BE2C (cell line): ENCODE measurements around the gene TNPO1.

Source experiments
- DNase-seq: peaks from one replicate; pipeline ENCODE4 v3.0.0-alpha.2; 2020
- H3K27me3 ChIP-seq: fragments of 250-450 bp; sonication (Bioruptor Pico); 2 replicates; pipeline ENCODE4 v1.5.1; 2020; ENCODE audit warnings: mild to moderate bottlenecking
- H3K36me3 ChIP-seq: fragments of 250-450 bp; sonication (Bioruptor Pico); 2 replicates; pipeline ENCODE4 v1.5.1; 2020; ENCODE audit warnings: mild to moderate bottlenecking
- H3K4me1 ChIP-seq: fragments of 250-450 bp; sonication (Bioruptor Pico); 2 replicates; pipeline ENCODE4 v1.5.1; 2020
- H3K4me3 ChIP-seq: 2 replicates; pipeline ENCODE4 v1.5.1; 2011; ENCODE audit warnings: low read depth, low read length
- H3K9me3 ChIP-seq: fragments of 250-450 bp; sonication (Bioruptor Pico); 2 replicates; pipeline ENCODE4 v1.5.1; 2020
- TF ChIP-seq, protein P1 (sequence below): IDR thresholded peaks from 2 replicates; pipeline ENCODE4 v1.5.1; 2012; ENCODE audit warnings: mild to moderate bottlenecking, low read depth, low read length

Gene TNPO1

DNA sequence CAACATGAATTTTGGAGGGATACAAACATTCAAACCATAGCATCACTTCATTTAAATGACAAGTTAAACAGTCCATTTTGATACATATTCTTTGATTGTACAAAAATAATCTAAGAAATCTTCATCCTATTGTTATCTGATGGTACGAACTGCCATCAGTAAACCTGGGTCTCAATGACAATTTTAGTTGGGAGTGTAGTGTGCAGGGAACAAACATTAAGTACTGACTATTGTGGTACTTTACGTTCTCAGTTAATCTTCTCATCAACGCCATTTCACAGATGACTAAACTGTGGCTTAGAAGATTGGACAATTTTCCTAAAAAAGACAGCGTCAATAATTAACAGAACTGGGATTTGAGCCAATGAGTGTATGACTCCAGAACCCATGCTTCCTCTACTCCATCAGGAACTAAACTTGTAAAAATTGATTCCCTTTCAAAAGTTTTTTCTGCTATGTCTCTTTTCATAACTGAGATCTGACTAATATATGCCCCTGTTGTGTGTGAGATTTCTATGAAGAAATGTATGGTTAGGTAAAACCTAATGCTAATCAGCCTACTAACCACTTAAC is 21.1 kb downstream of the TNPO1 start:
- H3K36me3 ChIP-seq, result no peaks in the 10 kb centered on the region; the same call in 1 of the 2 replicates
- no peak for DNase-seq

DNA sequence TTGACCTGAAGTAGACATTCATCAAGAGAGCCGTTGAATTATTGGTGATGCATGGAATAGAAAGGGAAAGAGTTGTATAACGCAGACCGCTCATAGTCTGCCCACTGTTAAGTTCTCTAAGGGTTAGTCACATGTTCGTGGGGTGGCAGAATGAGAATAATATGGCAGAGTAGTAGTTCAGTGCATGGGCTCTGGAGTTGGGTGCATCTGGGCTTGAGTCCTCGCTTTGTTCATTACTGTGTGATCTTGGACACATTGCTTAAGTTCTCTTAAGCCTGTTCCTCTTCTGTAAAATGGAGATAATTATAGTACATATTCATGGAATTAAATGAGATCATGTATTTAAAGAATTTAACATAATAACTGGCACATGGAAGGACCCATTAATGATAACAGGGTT is 23.6 kb downstream of the TNPO1 start:
- Histone ChIP-seq H3K4me1 (peaks cover 8% of the 10 kb centered on the region), H3K27me3 (no peaks in the 10 kb centered on the region), H3K36me3 (no peaks in the 10 kb centered on the region), H3K9me3 (no peaks in the 10 kb centered on the region), H3K4me3 (no peak overlapping the region)
- no peak for DNase-seq
- TF ChIP-seq, protein P1, sequence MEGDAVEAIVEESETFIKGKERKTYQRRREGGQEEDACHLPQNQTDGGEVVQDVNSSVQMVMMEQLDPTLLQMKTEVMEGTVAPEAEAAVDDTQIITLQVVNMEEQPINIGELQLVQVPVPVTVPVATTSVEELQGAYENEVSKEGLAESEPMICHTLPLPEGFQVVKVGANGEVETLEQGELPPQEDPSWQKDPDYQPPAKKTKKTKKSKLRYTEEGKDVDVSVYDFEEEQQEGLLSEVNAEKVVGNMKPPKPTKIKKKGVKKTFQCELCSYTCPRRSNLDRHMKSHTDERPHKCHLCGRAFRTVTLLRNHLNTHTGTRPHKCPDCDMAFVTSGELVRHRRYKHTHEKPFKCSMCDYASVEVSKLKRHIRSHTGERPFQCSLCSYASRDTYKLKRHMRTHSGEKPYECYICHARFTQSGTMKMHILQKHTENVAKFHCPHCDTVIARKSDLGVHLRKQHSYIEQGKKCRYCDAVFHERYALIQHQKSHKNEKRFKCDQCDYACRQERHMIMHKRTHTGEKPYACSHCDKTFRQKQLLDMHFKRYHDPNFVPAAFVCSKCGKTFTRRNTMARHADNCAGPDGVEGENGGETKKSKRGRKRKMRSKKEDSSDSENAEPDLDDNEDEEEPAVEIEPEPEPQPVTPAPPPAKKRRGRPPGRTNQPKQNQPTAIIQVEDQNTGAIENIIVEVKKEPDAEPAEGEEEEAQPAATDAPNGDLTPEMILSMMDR, result no peak

More for the DNA sequence above, 21.1 kb downstream of the TNPO1 start:
- Histone ChIP-seq H3K9me3 (no peaks in the 10 kb centered on the region), H3K27me3 (no peaks in the 10 kb centered on the region), H3K4me3 (no peak overlapping the region), H3K4me1 (peaks cover 11% of the 10 kb centered on the region)
- TF ChIP-seq, protein P1, result no peak

DNA sequence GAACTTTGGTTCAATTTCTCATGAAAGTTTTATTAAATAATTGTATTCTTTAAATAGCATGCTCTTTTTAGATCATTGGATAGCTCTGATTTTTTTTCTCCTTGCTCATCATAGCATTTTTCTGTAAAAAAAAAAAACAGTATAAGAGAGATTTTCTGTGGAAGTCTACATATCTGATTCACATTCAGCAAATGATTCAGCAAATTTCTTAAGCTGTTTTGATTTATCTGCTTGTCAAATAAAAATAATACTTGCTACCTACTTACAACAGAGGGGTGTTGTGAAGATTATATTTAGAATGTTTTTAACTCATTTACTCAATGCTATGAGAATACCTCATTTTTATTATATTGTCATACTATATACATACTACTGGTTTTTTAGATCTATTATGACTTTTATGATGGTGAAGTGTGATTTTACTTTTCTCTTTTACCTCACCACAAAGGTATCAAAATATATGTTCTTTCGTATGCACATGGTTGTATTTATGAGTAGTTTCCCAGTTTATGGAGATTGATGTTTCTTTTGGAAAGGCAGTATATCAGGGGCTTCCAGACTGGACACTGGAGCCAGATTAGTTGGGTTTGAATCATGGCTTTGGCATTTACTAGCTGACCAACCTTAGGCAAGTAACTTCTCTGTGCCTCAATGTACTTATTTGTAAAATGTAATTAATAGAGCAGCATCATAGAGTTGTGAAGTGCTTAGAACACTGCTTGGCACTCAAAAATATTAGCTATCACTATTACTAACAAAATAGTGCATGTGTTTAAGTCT is 25.5 kb downstream of the TNPO1 start:
- H3K9me3 ChIP-seq, result no peaks in the 10 kb centered on the region

DNA sequence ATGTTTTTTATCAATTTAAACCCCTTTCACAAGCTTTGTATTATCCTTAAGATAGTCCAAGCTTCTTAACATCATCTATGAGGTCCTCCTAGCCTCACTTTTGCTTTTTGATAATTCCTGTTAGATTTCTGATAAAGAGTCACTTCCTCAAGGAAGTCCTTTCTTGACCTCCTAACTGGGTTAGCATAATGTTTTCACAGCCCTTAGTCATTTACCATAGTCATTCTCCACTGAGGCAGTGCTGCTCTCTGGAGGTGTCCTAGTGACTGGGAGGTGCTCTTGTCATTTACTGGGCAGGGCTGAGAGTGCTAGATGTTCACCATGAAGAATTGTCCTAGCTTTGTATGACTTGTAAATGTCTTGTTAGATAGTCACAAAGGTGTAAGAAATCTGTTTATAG is 26.4 kb downstream of the TNPO1 start:
- Histone ChIP-seq H3K36me3 (no peaks in the 10 kb centered on the region), H3K27me3 (no peaks in the 10 kb centered on the region)

More for the DNA sequence above, 25.5 kb downstream of the TNPO1 start:
- Histone ChIP-seq H3K4me1 (peaks cover 8% of the 10 kb centered on the region), H3K4me3 (no peak overlapping the region), H3K36me3 (no peaks in the 10 kb centered on the region), H3K27me3 (no peaks in the 10 kb centered on the region)
- TF ChIP-seq, protein P1, result no peak
- DNase-seq, result no peak

GRCh38 chr5:72844218-72844603 is 27.8 kb downstream of the TNPO1 start:
- no peaks in the 10 kb centered on the region for H3K9me3 ChIP-seq
- TF ChIP-seq, protein P1, result no peak
- H3K27me3 ChIP-seq, result no peaks in the 10 kb centered on the region
- peaks cover 8% of the 10 kb centered on the region; the same call in 1 of the 2 replicates for H3K36me3 ChIP-seq
- peaks cover 11% of the 10 kb centered on the region for H3K4me1 ChIP-seq
- DNase-seq, result no peak
- no peak overlapping the region for H3K4me3 ChIP-seq

More for the DNA sequence above, 26.4 kb downstream of the TNPO1 start:
- Histone ChIP-seq H3K4me1 (peaks cover 11% of the 10 kb centered on the region), H3K4me3 (no peak overlapping the region), H3K9me3 (no peaks in the 10 kb centered on the region)
- DNase-seq, result no peak
- TF ChIP-seq, protein P1, result 0 out of 2 replicates have a peak, but pooled peaks have one; percentile 3

GRCh38 chr5:72845889-72846288 is 29.4 kb downstream of the TNPO1 start:
- H3K27me3 ChIP-seq, result no peaks in the 10 kb centered on the region
- peaks cover 11% of the 10 kb centered on the region for H3K4me1 ChIP-seq
- TF ChIP-seq, protein P1, result no peak
- H3K9me3 ChIP-seq, result no peaks in the 10 kb centered on the region
- DNase-seq, result no peak
- no peak overlapping the region for H3K4me3 ChIP-seq
- peaks cover 8% of the 10 kb centered on the region; the same call in 1 of the 2 replicates for H3K36me3 ChIP-seq
